GM19023 (cell line): ENCODE results near the gene GALNT2.

Source experiments
- ATAC-seq: cut with Tn5 transposase; IDR thresholded peaks from one replicate; pipeline ENCODE4 v1.9.1; 2021; ENCODE audit warnings: mild to moderate bottlenecking, moderate library complexity; ENCODE audit not compliant: unreplicated experiment

Gene GALNT2

GRCh38 chr1:230199034-230199433 is 132.0 kb downstream of the GALNT2 start:
- no peak for ATAC-seq

GRCh38 chr1:230199554-230199953 is 132.5 kb downstream of the GALNT2 start:
- no peak for ATAC-seq

- no peak for ATAC-seq
Measured at GRCh38 chr1:230200276-230200675, 133.2 kb downstream of the GALNT2 start.

GRCh38 chr1:230201445-230201844 is 134.4 kb downstream of the GALNT2 start:
- ATAC-seq, result no peak

- no peak for ATAC-seq
Measured at GRCh38 chr1:230204842-230205241, 137.8 kb downstream of the GALNT2 start.

GRCh38 chr1:230205719-230206198 is 138.7 kb downstream of the GALNT2 start:
- no peak for ATAC-seq

GRCh38 chr1:230206207-230206606 is 139.2 kb downstream of the GALNT2 start:
- ATAC-seq, result no peak

GRCh38 chr1:230206976-230207375 is 139.9 kb downstream of the GALNT2 start:
- no peak for ATAC-seq

GRCh38 chr1:230207598-230207997 is 140.6 kb downstream of the GALNT2 start:
- ATAC-seq, result no peak

GRCh38 chr1:230208619-230209261 is 141.7 kb downstream of the GALNT2 start:
- ATAC-seq, result no peak

- no peak for ATAC-seq
Measured at GRCh38 chr1:230210326-230210980, 143.4 kb downstream of the GALNT2 start.

- no peak for ATAC-seq
Measured at GRCh38 chr1:230210981-230211336, 143.9 kb downstream of the GALNT2 start.

GRCh38 chr1:230211436-230212145 is 144.6 kb downstream of the GALNT2 start:
- no peak for ATAC-seq

GRCh38 chr1:230212405-230212936 is 145.4 kb downstream of the GALNT2 start:
- ATAC-seq, result no peak

GRCh38 chr1:230215031-230215430 is 148.0 kb downstream of the GALNT2 start:
- ATAC-seq, result no peak

GRCh38 chr1:230215529-230215928 is 148.5 kb downstream of the GALNT2 start:
- ATAC-seq, result no peak

GRCh38 chr1:230216896-230217295 is 149.9 kb downstream of the GALNT2 start:
- no peak for ATAC-seq

- no peak for ATAC-seq
Measured at GRCh38 chr1:230218667-230219066, 151.6 kb downstream of the GALNT2 start.

GRCh38 chr1:230219174-230220067 is 152.4 kb downstream of the GALNT2 start:
- ATAC-seq, result no peak

- ATAC-seq, result no peak
Measured at GRCh38 chr1:230220478-230220877, 153.4 kb downstream of the GALNT2 start.

GRCh38 chr1:230220907-230221306 is 153.9 kb downstream of the GALNT2 start:
- no peak for ATAC-seq
